ENCODE measurements around the gene MIGA2.

DNA sequence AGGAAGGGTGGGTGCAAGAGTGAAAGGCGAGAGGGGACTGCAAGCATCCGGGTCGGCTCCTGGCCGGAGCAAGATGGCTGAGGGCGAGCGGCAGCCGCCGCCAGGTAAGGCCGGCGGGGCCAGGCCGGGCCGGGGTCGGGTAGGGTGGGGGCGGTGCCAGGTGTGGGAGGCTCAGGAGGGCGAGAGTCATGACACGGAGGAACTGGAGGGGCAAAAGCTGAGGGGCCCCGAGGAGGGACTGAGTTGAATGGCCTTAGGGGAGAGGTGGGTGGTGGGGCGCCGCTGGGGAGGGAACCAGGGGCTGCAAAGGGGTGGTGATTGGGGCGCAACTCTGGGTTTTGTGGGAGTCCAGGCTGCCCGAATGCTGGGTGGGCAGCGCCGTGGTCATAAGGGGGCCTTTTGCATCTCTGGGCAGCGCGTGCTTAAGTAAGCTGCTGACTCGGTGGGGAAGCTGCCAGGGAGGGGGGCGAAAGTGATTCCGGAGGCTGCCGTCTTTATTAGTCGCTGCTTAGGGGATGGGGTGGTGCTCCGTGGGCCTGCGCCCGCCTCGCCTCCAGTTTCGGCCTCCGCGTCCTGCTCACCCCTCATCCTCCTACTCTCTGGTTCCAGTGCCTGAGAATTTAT is 75.2 kb downstream of the MIGA2 start:
- no peak for TF ChIP-seq POLR2A (IDR thresholded peaks at IDR 0.05)
- TF ChIP-seq, protein P1, sequence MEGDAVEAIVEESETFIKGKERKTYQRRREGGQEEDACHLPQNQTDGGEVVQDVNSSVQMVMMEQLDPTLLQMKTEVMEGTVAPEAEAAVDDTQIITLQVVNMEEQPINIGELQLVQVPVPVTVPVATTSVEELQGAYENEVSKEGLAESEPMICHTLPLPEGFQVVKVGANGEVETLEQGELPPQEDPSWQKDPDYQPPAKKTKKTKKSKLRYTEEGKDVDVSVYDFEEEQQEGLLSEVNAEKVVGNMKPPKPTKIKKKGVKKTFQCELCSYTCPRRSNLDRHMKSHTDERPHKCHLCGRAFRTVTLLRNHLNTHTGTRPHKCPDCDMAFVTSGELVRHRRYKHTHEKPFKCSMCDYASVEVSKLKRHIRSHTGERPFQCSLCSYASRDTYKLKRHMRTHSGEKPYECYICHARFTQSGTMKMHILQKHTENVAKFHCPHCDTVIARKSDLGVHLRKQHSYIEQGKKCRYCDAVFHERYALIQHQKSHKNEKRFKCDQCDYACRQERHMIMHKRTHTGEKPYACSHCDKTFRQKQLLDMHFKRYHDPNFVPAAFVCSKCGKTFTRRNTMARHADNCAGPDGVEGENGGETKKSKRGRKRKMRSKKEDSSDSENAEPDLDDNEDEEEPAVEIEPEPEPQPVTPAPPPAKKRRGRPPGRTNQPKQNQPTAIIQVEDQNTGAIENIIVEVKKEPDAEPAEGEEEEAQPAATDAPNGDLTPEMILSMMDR (IDR thresholded peaks at IDR 0.05) = no peak
